ENCODE results near the gene PKMYT1. TPM values are rescaled to one million over a fixed set of nuclear protein-coding genes. Genes with fewer than 3 reads are reported as not detected.

The PKMYT1 gene
- total RNA-seq, 4 donors from 2014 or later, result 1.6 to 1.7 TPM; not detected in 2

DNA sequence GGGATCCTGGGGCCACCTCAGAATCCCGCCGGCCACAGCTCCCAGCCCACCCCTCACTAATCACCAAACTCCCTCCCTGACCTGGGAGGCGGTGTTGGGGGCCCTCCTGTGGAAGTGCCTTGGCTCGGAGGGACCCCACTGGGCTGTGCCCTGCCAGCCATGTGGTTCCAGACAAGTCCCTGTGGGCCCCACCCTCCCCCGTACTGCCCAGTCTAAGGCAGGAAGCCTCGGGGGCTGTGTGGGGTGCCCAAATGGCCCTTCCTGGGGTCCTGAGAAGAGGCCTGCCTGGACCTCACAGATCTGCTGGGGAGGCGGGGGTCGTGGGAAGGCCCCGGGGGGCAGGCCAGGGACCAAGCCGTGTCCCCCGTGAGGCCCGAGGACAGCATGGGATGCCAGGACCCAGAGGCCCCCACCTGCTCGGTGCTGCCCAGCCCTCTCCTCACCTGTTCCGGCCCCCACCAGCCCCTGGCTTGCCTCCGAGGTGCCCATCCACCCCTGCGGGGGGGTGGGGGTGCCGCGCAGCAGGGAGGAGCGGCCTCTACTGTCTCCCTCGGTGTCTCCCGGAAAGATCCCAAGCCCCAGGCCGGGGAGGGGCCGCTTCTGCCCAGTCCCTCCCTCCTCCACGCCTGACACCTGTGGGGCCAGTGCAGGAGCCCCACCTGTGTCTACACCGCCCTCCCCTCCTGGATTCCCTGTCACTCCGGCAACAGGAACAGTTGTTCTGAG lies 25.4 kb downstream of the PKMYT1 start:
- Histone ChIP-seq H3K4me1 (no peaks in the 10 kb centered on the region), H3K27ac (no peak overlapping the region), H3K4me3 (no peak overlapping the region), H3K9me3 (no peaks in the 10 kb centered on the region), H3K36me3 (peaks cover 0 to 8% of the 10 kb centered on the region in 2 donors), H3K27me3 (peaks cover 58% of the 10 kb centered on the region)
- TF ChIP-seq EP300 (IDR thresholded peaks at IDR 0.05) (no peak), POLR2A (IDR thresholded peaks at IDR 0.05) (no peak)
- no peak for ATAC-seq
- 20 to 40% methylated on average over 1 to 5 of the region's 26 CpGs for WGBS, 2 donors (ENCODE audit: low coverage in 1 of 2)

DNA sequence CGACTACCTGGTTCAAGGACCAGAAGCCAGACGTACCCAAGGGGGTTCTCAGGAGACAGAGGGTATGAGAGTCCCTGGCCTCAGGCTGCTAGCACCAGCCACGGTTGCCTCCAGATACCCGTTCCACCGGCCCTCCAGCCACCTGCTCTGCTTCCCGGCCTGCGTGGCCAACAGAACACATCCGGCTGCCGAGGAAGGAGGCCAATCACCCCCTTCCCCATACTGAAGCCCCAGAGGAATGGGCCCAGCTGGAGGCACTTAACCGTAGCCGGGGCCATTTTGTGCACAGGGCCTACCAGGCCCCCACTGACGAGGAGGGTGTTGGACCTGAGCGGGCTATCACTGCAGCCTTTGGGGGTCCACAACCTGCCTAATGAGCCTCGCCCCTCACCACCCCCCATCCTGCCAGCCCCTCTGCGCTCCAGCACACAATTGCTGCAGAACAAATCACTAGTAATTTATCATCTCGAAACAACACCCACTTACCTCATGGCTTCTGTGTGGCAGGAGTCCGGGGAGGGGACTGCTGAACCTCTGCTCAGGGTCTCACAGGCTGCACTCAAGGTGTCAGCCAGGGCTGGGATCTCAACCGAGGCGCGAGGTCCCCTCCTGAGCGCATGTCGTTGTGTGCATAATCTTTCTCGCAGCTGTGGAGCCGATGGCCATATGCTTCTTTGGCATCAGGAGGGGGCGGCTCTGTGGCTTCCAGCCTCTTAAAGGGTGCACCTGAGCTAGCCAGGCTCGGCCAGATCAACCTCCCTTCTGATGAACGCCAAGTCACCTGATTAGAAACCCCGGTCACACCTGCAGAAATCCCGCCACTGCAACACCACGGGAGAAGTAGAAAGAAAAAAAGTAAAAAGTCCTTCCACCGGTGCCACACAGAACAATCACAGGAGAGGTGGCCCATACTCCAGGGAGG lies 26.3 kb downstream of the PKMYT1 start:
- ATAC-seq, result no peak
- TF ChIP-seq POLR2A (IDR thresholded peaks at IDR 0.05) (no peak), EP300 (IDR thresholded peaks at IDR 0.05) (no peak), POLR2AphosphoS5 (IDR thresholded peaks at IDR 0.05) (no peak)
- TF ChIP-seq, protein P1, sequence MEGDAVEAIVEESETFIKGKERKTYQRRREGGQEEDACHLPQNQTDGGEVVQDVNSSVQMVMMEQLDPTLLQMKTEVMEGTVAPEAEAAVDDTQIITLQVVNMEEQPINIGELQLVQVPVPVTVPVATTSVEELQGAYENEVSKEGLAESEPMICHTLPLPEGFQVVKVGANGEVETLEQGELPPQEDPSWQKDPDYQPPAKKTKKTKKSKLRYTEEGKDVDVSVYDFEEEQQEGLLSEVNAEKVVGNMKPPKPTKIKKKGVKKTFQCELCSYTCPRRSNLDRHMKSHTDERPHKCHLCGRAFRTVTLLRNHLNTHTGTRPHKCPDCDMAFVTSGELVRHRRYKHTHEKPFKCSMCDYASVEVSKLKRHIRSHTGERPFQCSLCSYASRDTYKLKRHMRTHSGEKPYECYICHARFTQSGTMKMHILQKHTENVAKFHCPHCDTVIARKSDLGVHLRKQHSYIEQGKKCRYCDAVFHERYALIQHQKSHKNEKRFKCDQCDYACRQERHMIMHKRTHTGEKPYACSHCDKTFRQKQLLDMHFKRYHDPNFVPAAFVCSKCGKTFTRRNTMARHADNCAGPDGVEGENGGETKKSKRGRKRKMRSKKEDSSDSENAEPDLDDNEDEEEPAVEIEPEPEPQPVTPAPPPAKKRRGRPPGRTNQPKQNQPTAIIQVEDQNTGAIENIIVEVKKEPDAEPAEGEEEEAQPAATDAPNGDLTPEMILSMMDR (IDR thresholded peaks at IDR 0.05), result no peak
- peaks cover 0 to 16% of the 10 kb centered on the region in 2 donors for H3K36me3 ChIP-seq
- peaks cover 50% of the 10 kb centered on the region for H3K27me3 ChIP-seq
- no peak overlapping the region for H3K27ac ChIP-seq
- no peak overlapping the region for H3K4me3 ChIP-seq
- H3K9me3 ChIP-seq, result no peaks in the 10 kb centered on the region
- no peaks in the 10 kb centered on the region for H3K4me1 ChIP-seq
- 68% methylated on average over 5 of the region's 31 CpGs; no CpG with 5 or more reads in 1 of the 2 donors for WGBS, 2 donors (ENCODE audit: low coverage in 1 of 2)

DNA sequence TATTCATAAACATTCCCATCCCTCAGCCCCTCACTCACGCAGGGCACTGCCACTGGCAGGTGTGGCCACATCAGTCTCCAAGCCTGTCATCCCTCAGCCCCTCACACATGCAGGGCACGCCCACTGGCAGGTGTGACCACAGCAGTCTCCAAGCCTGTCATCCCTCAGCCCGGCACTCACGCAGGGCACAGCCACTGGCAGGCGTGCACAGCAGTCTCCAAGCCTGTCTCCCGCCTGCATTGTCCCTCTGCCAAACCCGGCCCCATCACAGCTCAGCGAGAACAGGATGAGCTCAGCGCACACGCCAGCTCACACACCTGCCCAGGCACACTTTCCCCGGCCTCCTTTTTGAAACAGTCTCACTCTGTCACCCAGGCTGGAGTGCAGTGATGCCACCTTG lies 27.6 kb downstream of the PKMYT1 start:
- no peaks in the 10 kb centered on the region for H3K4me1 ChIP-seq

DNA sequence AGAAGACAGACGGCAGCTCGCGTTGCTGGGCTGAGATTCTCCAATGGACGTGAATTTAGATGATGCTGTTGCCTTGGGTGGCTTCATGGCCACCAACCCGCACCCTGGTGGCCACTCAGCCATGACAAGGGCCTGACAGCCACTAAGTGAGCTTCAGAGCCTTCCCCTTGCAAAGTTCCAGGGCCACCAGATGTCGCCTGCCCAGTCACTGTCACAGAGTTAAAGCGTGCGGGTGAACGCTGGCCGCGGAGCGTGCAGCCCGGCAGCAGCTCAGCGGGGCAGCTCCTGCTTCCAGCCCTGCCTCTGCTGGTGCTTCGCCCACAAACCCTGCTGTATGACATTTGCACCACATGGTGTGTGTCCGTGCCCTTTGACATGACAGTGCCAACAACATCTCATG lies 29.5 kb downstream of the PKMYT1 start:
- ATAC-seq, result no peak
- H3K4me1 ChIP-seq, result no peaks in the 10 kb centered on the region
- H3K9me3 ChIP-seq, result no peaks in the 10 kb centered on the region
- H3K4me3 ChIP-seq, result no peak overlapping the region
- H3K27me3 ChIP-seq, result peaks cover 18% of the 10 kb centered on the region
- H3K36me3 ChIP-seq, result peaks cover 0 to 24% of the 10 kb centered on the region in 2 donors
- WGBS, 2 donors (ENCODE audit: low coverage in 1 of 2), result 60% methylated on average over 1 of the region's 16 CpGs; no CpG with 5 or more reads in 1 of the 2 donors
- no peak overlapping the region for H3K27ac ChIP-seq
- TF ChIP-seq, protein P1 (IDR thresholded peaks at IDR 0.05), result no peak
- no peak for TF ChIP-seq POLR2A (IDR thresholded peaks at IDR 0.05)

More for the DNA sequence above, 27.6 kb downstream of the PKMYT1 start:
- Histone ChIP-seq H3K9me3 (no peaks in the 10 kb centered on the region), H3K36me3 (peaks cover 0 to 24% of the 10 kb centered on the region in 2 donors), H3K27ac (no peak overlapping the region), H3K4me3 (no peak overlapping the region), H3K27me3 (peaks cover 37% of the 10 kb centered on the region)
- no peak for TF ChIP-seq POLR2AphosphoS5 (IDR thresholded peaks at IDR 0.05)
- TF ChIP-seq, protein P1 (IDR thresholded peaks at IDR 0.05), result no peak
- TF ChIP-seq EP300 (IDR thresholded peaks at IDR 0.05), result no peak
- TF ChIP-seq POLR2A (IDR thresholded peaks at IDR 0.05), result no peak
- ATAC-seq, result no peak
- 61% methylated on average over 11 of the region's 11 CpGs; no CpG with 5 or more reads in 1 of the 2 donors for WGBS, 2 donors (ENCODE audit: low coverage in 1 of 2)

DNA sequence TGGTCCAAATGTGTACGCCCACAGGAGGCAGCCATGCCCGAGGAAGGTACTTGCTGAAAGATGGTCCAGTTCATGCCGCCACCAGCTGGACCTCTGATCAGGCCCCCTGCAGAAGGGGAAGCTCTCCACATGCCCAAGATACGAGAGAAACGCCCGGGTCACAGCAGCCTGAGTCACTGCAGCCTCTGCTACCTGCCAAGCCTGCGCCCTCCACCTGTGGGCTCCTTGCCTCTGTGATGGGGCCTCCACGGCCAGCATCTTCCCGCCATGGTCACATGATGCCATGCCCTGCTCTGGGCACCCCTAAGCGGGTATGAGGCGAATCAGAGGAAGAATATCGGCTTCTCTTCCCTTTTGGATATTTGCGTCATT lies 29.9 kb downstream of the PKMYT1 start:
- Histone ChIP-seq H3K36me3 (peaks cover 0 to 24% of the 10 kb centered on the region in 2 donors), H3K27ac (no peak overlapping the region), H3K9me3 (no peaks in the 10 kb centered on the region), H3K4me3 (no peak overlapping the region), H3K27me3 (peaks cover 14% of the 10 kb centered on the region), H3K4me1 (no peaks in the 10 kb centered on the region)
- ATAC-seq, result no peak
- WGBS, 2 donors (ENCODE audit: low coverage in 1 of 2), result no CpG with 5 or more reads among the region's 13 CpGs
- TF ChIP-seq POLR2AphosphoS5 (IDR thresholded peaks at IDR 0.05) (no peak), POLR2A (IDR thresholded peaks at IDR 0.05) (no peak)

All from gastroesophageal sphincter (tissue), 4 donors.